VCaP (cell line): ENCODE data around the gene DNAJB1.

ENCODE experiments used
- H3K27ac ChIP-seq: fragments of 450-650 bp; 2 replicates; pipeline ENCODE4 v1.5.1; 2017
- CTCF ChIP-seq: fragments of 450-650 bp; conservative IDR thresholded peaks from 2 replicates; pipeline ENCODE4 v1.5.1; 2017; ENCODE audit warnings: mild to moderate bottlenecking, moderate library complexity

The DNAJB1 gene

GRCh38 chr19:14558370-14559066 lies 40.3 kb upstream of the DNAJB1 start:
- no peak for TF ChIP-seq CTCF
- H3K27ac ChIP-seq = no peak overlapping the region

- TF ChIP-seq CTCF = peak; percentile 96
- H3K27ac ChIP-seq = no peak overlapping the region; the same call in 1 of the 2 replicates
Observed at GRCh38 chr19:14556662-14557188, 38.5 kb upstream of the DNAJB1 start.

- no peak for TF ChIP-seq CTCF
- H3K27ac ChIP-seq = no peak overlapping the region; the same call in 1 of the 2 replicates
Observed at GRCh38 chr19:14555918-14556661, 37.9 kb upstream of the DNAJB1 start.

- H3K27ac ChIP-seq = peak overlapping the region; percentile 82
Observed at GRCh38 chr19:14554382-14554812, 36.2 kb upstream of the DNAJB1 start.

GRCh38 chr19:14553939-14554243 lies 35.7 kb upstream of the DNAJB1 start:
- H3K27ac ChIP-seq = peak overlapping the region; percentile 82
- TF ChIP-seq CTCF = no peak

More at GRCh38 chr19:14554382-14554812, 36.2 kb upstream of the DNAJB1 start:
- TF ChIP-seq CTCF = peak; percentile 40; the same call in 1 of the 2 replicates

GRCh38 chr19:14553042-14553938 lies 35.1 kb upstream of the DNAJB1 start:
- TF ChIP-seq CTCF = no peak
- peak overlapping the region; percentile 82 for H3K27ac ChIP-seq

- peak overlapping the region; percentile 82; the same call in 1 of the 2 replicates for H3K27ac ChIP-seq
Observed at GRCh38 chr19:14552006-14552360, 33.8 kb upstream of the DNAJB1 start.

- peak overlapping the region; percentile 82 for H3K27ac ChIP-seq
Observed at GRCh38 chr19:14551134-14552005, 33.2 kb upstream of the DNAJB1 start.
